ENCODE data around the gene PSENEN.

Gene PSENEN

GRCh38 chr19:35792312-35792711 lies 46.9 kb downstream of the PSENEN start:
- Histone ChIP-seq H3K36me3 (ENCODE audit: control insufficient read depth in 2 of 2, insufficient read depth in 1 of 2, low read length in 2 of 2) (no peaks in the 10 kb centered on the region; a peak in 1 of 3 replicates), H3K4me1 (ENCODE audit: control insufficient read depth, insufficient read depth, low read length) (no peaks in the 10 kb centered on the region), H3K27ac (ENCODE audit: extremely low read depth, low read depth, low read length) (no peak overlapping the region), H3K4me3 (ENCODE audit: low read depth, low read length) (no peak overlapping the region), H3K9me3 (ENCODE audit: control insufficient read depth, insufficient read depth, low read depth, low read length) (no peaks in the 10 kb centered on the region)
- POLR2A ChIA-PET = no interaction called here
- TF ChIP-seq, protein P1, sequence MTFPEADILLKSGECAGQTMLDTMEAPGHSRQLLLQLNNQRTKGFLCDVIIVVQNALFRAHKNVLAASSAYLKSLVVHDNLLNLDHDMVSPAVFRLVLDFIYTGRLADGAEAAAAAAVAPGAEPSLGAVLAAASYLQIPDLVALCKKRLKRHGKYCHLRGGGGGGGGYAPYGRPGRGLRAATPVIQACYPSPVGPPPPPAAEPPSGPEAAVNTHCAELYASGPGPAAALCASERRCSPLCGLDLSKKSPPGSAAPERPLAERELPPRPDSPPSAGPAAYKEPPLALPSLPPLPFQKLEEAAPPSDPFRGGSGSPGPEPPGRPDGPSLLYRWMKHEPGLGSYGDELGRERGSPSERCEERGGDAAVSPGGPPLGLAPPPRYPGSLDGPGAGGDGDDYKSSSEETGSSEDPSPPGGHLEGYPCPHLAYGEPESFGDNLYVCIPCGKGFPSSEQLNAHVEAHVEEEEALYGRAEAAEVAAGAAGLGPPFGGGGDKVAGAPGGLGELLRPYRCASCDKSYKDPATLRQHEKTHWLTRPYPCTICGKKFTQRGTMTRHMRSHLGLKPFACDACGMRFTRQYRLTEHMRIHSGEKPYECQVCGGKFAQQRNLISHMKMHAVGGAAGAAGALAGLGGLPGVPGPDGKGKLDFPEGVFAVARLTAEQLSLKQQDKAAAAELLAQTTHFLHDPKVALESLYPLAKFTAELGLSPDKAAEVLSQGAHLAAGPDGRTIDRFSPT (tag by site-specific recombination; IDR thresholded peaks at IDR 0.05) = 0 out of 2 replicates have a peak, but pooled peaks have one; percentile 21
- TF ChIP-seq ZNF692 (tag by site-specific recombination; IDR thresholded peaks at IDR 0.05) (peak; percentile 39; the same call in 1 of the 2 replicates), ZIC2 (tag by site-specific recombination; IDR thresholded peaks at IDR 0.05) (0 out of 2 replicates have a peak, but pooled peaks have one; percentile 14), ZNF701 (tag by site-specific recombination; IDR thresholded peaks at IDR 0.05) (no peak)
- CTCF ChIA-PET = interaction anchor here (0.6 to 1.0 kb wide), 2 partner anchors 10 to 43 kb away, joined by 3 to 4 read pairs; no protein-coding TSS in a partner anchor

GRCh38 chr19:35792888-35793287 lies 47.4 kb downstream of the PSENEN start:
- TF ChIP-seq, protein P2, sequence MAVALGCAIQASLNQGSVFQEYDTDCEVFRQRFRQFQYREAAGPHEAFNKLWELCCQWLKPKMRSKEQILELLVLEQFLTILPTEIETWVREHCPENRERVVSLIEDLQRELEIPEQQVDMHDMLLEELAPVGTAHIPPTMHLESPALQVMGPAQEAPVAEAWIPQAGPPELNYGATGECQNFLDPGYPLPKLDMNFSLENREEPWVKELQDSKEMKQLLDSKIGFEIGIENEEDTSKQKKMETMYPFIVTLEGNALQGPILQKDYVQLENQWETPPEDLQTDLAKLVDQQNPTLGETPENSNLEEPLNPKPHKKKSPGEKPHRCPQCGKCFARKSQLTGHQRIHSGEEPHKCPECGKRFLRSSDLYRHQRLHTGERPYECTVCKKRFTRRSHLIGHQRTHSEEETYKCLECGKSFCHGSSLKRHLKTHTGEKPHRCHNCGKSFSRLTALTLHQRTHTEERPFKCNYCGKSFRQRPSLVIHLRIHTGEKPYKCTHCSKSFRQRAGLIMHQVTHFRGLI (tag by site-specific recombination; IDR thresholded peaks at IDR 0.05) = peak; percentile 93
- no peak for TF ChIP-seq ZNF416 (tag by site-specific recombination; IDR thresholded peaks at IDR 0.05)
- 0 out of 2 replicates have a peak, but pooled peaks have one; percentile 15 for TF ChIP-seq ZNF335 (tag by site-specific recombination; conservative IDR thresholded peaks at IDR 0.05)
- Histone ChIP-seq H3K4me1 (ENCODE audit: control insufficient read depth, insufficient read depth, low read length) (no peaks in the 10 kb centered on the region), H3K36me3 (ENCODE audit: control insufficient read depth in 2 of 2, insufficient read depth in 1 of 2, low read length in 2 of 2) (no peaks in the 10 kb centered on the region; a peak in 1 of 3 replicates), H3K4me3 (ENCODE audit: low read depth, low read length) (no peak overlapping the region), H3K27ac (ENCODE audit: extremely low read depth, low read depth, low read length) (no peak overlapping the region), H3K9me3 (ENCODE audit: control insufficient read depth, insufficient read depth, low read depth, low read length) (no peaks in the 10 kb centered on the region)
- ChIA-PET POLR2A (no interaction called here), CTCF (interaction anchor here (1.0 kb wide), 1 partner anchor 9 kb away, joined by 4 read pairs; no protein-coding TSS in a partner anchor)

- H3K9me3 ChIP-seq (ENCODE audit: control insufficient read depth, insufficient read depth, low read depth, low read length) = no peaks in the 10 kb centered on the region
- H3K4me1 ChIP-seq (ENCODE audit: control insufficient read depth, insufficient read depth, low read length) = no peaks in the 10 kb centered on the region
- POLR2A ChIA-PET = interaction anchor here (0.7 kb wide), 1 partner anchor 1578 kb away, joined by 7 read pairs; the partner anchor contains the start of gene ZNF527
- H3K27ac ChIP-seq (ENCODE audit: extremely low read depth, low read depth, low read length) = no peak overlapping the region
- CTCF ChIA-PET = interaction anchor here (1.4 kb wide), 1 partner anchor 26 kb away, joined by 5 read pairs; no protein-coding TSS in a partner anchor
- H3K4me3 ChIP-seq (ENCODE audit: low read depth, low read length) = no peak overlapping the region
- H3K36me3 ChIP-seq (ENCODE audit: control insufficient read depth in 2 of 2, insufficient read depth in 1 of 2, low read length in 2 of 2) = no peaks in the 10 kb centered on the region; a peak in 1 of 3 replicates
- TF ChIP-seq, protein P3, sequence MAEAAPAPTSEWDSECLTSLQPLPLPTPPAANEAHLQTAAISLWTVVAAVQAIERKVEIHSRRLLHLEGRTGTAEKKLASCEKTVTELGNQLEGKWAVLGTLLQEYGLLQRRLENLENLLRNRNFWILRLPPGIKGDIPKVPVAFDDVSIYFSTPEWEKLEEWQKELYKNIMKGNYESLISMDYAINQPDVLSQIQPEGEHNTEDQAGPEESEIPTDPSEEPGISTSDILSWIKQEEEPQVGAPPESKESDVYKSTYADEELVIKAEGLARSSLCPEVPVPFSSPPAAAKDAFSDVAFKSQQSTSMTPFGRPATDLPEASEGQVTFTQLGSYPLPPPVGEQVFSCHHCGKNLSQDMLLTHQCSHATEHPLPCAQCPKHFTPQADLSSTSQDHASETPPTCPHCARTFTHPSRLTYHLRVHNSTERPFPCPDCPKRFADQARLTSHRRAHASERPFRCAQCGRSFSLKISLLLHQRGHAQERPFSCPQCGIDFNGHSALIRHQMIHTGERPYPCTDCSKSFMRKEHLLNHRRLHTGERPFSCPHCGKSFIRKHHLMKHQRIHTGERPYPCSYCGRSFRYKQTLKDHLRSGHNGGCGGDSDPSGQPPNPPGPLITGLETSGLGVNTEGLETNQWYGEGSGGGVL (tag by site-specific recombination; IDR thresholded peaks at IDR 0.05) = peak; percentile 15; the same call in 1 of the 2 replicates
- TF ChIP-seq, protein P4, sequence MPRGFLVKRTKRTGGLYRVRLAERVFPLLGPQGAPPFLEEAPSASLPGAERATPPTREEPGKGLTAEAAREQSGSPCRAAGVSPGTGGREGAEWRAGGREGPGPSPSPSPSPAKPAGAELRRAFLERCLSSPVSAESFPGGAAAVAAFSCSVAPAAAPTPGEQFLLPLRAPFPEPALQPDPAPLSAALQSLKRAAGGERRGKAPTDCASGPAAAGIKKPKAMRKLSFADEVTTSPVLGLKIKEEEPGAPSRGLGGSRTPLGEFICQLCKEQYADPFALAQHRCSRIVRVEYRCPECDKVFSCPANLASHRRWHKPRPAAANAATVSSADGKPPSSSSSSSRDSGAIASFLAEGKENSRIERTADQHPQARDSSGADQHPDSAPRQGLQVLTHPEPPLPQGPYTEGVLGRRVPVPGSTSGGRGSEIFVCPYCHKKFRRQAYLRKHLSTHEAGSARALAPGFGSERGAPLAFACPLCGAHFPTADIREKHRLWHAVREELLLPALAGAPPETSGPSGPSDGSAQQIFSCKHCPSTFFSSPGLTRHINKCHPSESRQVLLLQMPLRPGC (tag by site-specific recombination; IDR thresholded peaks at IDR 0.05) = no peak
Measured at GRCh38 chr19:35793381-35794165, 48.1 kb downstream of the PSENEN start.
